Endothelial cell of umbilical vein (primary cell): ENCODE measurements around the gene YAP1. TPM values are rescaled to one million over a fixed set of nuclear protein-coding genes. Genes with fewer than 3 reads are reported as not detected.

Experiments
- BruUV-seq: library from RNA; stranded (reverse); fragments of 400-500 nt; replicated peaks from 2 replicates; lab custom pipeline; 2021; lab: Mats Ljungman, UMichigan
- CTCF ChIA-PET: fragments of 300-600, 350-600 bp; sonication (Branson Sonifier 250); formaldehyde crosslinking; loops from one replicate; lab custom pipeline; 2021; ENCODE audit warnings: antibody characterized with exemption, inconsistent platforms; lab: Charles Lee
- POLR2A ChIA-PET: fragments of 300-600, 350-600 bp; sonication (Branson Sonifier 250); formaldehyde crosslinking; loops from one replicate; lab custom pipeline; 2021; ENCODE audit warnings: antibody characterized with exemption, inconsistent platforms; lab: Charles Lee
- DNase-seq: peaks from one replicate; pipeline ENCODE4 v3.0.0-alpha.2; 2011; ENCODE audit warnings: low read depth, low spot score
- FAIRE-seq: peaks from 2 replicates; lab custom pipeline; 2011; peaks lifted over from hg19 to GRCh38; lab: Jason Lieb, UNC
- H2AFZ ChIP-seq: 2 replicates; pipeline ENCODE4 v1.6.0; 2012; ENCODE audit warnings: low read depth, low read length, control low read depth, inconsistent platforms
- H3K27ac ChIP-seq: 2 replicates; pipeline ENCODE4 v1.5.1; 2011; ENCODE audit warnings: low read depth, mild to moderate bottlenecking, control low read depth, low read length, moderate library complexity; ENCODE audit not compliant: insufficient read depth
- H3K27me3 ChIP-seq, 2 experiments: 2 replicates each; pipeline versions ENCODE4 v1.6.0 to v1.6.1; 2011; ENCODE audit warnings: low read length in 2 of 2, mixed read lengths in 1 of 2; ENCODE audit not compliant: control insufficient read depth in 2 of 2, insufficient read depth in 2 of 2
- H3K36me3 ChIP-seq, 2 experiments: 2 replicates in 1 of 2; 3 replicates in 1 of 2; pipeline ENCODE4 v1.5.1; 2011; ENCODE audit warnings: low read length in 2 of 2, mild to moderate bottlenecking in 1 of 2, moderate library complexity in 1 of 2; ENCODE audit not compliant: control insufficient read depth in 2 of 2, insufficient read depth in 2 of 2; ENCODE audit errors: extremely low read depth in 1 of 2
- H3K4me1 ChIP-seq: 3 replicates; pipeline ENCODE4 v1.5.1; 2011; ENCODE audit warnings: mild to moderate bottlenecking, low read length; ENCODE audit not compliant: control insufficient read depth, insufficient read depth; ENCODE audit errors: extremely low read depth
- H3K4me2 ChIP-seq: 2 replicates; pipeline ENCODE4 v1.6.1; 2011; ENCODE audit warnings: low read length, control low read depth, mixed read lengths; ENCODE audit not compliant: insufficient read depth
- H3K4me3 ChIP-seq, 3 experiments: fragments of 200-600 bp in 1 of 3; sonication (generic), shearing (Covaris generic) in 1 of 3; replicated peaks in 1 of 3; 2 replicates each; pipeline ENCODE4 v1.5.1; 2011 to 2016; ENCODE audit warnings: control low read depth in 3 of 3, low read length in 3 of 3, mild to moderate bottlenecking in 2 of 3, inconsistent platforms in 1 of 3, low read depth in 1 of 3, moderate library complexity in 1 of 3; ENCODE audit not compliant: insufficient read depth in 1 of 3
- H3K79me2 ChIP-seq: 2 replicates; pipeline ENCODE4 v1.6.0; 2012; ENCODE audit warnings: low read length, inconsistent platforms; ENCODE audit not compliant: control insufficient read depth, insufficient read depth
- H3K9ac ChIP-seq: replicated peaks from 2 replicates; pipeline ENCODE3; 2011; ENCODE audit warnings: low read length, control low read depth; ENCODE audit not compliant: insufficient read depth; ENCODE audit errors: extremely low read depth
- H3K9me1 ChIP-seq: replicated peaks from 3 replicates; pipeline ENCODE4 v1.6.0; 2011; ENCODE audit warnings: mild to moderate bottlenecking, low read length; ENCODE audit not compliant: control insufficient read depth, insufficient read depth; ENCODE audit errors: extremely low read depth
- H3K9me3 ChIP-seq: replicated peaks from 2 replicates; pipeline ENCODE4 v1.5.1; 2012; ENCODE audit warnings: low read length, inconsistent platforms; ENCODE audit not compliant: control insufficient read depth, insufficient read depth
- H4K20me1 ChIP-seq: replicated peaks from 2 replicates; pipeline ENCODE3; 2011; ENCODE audit warnings: mild to moderate bottlenecking, low read length; ENCODE audit not compliant: control insufficient read depth, insufficient read depth; ENCODE audit errors: extremely low read depth
- EZH2 ChIP-seq: IDR thresholded peaks from 2 replicates; pipeline ENCODE4 v1.6.1; 2012; ENCODE audit warnings: borderline replicate concordance, low read depth, mild to moderate bottlenecking, moderate library complexity, low read length, inconsistent platforms; ENCODE audit not compliant: severe bottlenecking
- FOS ChIP-seq: IDR thresholded peaks from 2 replicates; pipeline ENCODE4 v1.6.1; 2011; ENCODE audit warnings: mild to moderate bottlenecking, low read length, moderate library complexity, borderline replicate concordance; ENCODE audit not compliant: insufficient read depth
- GATA2 ChIP-seq: IDR thresholded peaks from 2 replicates; pipeline ENCODE4 v1.7.0; 2011; ENCODE audit warnings: low read depth, mild to moderate bottlenecking, moderate library complexity, mixed read lengths, low read length; ENCODE audit not compliant: insufficient read length, insufficient read depth
- JUN ChIP-seq: IDR thresholded peaks from 2 replicates; pipeline ENCODE4 v1.6.1; 2011; ENCODE audit warnings: borderline replicate concordance, low read depth; ENCODE audit not compliant: insufficient read length, insufficient read depth
- MYC ChIP-seq: IDR thresholded peaks from one replicate; pipeline ENCODE4 v1.6.1; 2011; ENCODE audit warnings: mild to moderate bottlenecking, low read depth, low read length
- POLR2A ChIP-seq: IDR thresholded peaks from 2 replicates; pipeline ENCODE4 v1.6.1; 2012; ENCODE audit warnings: low read depth, mild to moderate bottlenecking, control low read depth, low read length
- POLR2AphosphoS5 ChIP-seq: IDR thresholded peaks from 2 replicates; pipeline ENCODE4 v1.6.1; 2012; ENCODE audit warnings: low read depth, mild to moderate bottlenecking, control low read depth, low read length, moderate library complexity; ENCODE audit not compliant: insufficient read depth
- dilution Hi-C: fragments of 300-500 bp; cut with MboI; formaldehyde crosslinking; loops from one replicate; pipeline ENCODE4 v1.15.0; 2019; ENCODE audit warnings: low sequenced_read_pairs; ENCODE audit not compliant: extremely low pct_ligation_motif_present
- intact Hi-C: fragments of 100-400 bp; cut with micrococcal nuclease; formaldehyde crosslinking; loops from one replicate; pipeline ENCODE4 v1.10.0; 2022
- polyA plus RNA-seq, 4 experiments: library from polyadenylated mRNA; depleted of rRNA in 3 of 4; stranded (reverse) in 3 of 4; unstranded in 1 of 4; fragments of >200 nt; gene quantifications; 2 replicates each; pipeline versions ENCODE4 v1.2.1 to v1.2.3, GENCODE V29; 2011 to 2012; ENCODE audit warnings: missing spikeins in 1 of 4
- total RNA-seq: library from RNA; stranded (reverse); gene quantifications from 2 replicates; pipeline ENCODE4 v1.2.3, GENCODE V29; 2021
- TF ChIP-seq, protein P1 (sequence below), 2 donors: IDR thresholded peaks; 1 replicate in 1 of 2; 2 replicates in 1 of 2; pipeline ENCODE4 v1.5.1; 2011; ENCODE audit warnings: low read length in 2 of 2, mild to moderate bottlenecking in 2 of 2, moderate library complexity in 2 of 2, control low read depth in 1 of 2, inconsistent platforms in 1 of 2, low read depth in 1 of 2; ENCODE audit not compliant: insufficient read depth in 1 of 2; ENCODE audit errors: extremely low read depth in 1 of 2
- TF ChIP-seq, protein P2 (sequence below): IDR thresholded peaks from 2 replicates; pipeline ENCODE4 v1.6.1; 2011; ENCODE audit not compliant: insufficient read depth, insufficient read length

Gene YAP1
- total and polyA plus RNA-seq, 2 donors (not counting 3 experiments of a cell fraction or from before 2014, with no cell fraction given) = 32.6 to 48.9 TPM

DNA sequence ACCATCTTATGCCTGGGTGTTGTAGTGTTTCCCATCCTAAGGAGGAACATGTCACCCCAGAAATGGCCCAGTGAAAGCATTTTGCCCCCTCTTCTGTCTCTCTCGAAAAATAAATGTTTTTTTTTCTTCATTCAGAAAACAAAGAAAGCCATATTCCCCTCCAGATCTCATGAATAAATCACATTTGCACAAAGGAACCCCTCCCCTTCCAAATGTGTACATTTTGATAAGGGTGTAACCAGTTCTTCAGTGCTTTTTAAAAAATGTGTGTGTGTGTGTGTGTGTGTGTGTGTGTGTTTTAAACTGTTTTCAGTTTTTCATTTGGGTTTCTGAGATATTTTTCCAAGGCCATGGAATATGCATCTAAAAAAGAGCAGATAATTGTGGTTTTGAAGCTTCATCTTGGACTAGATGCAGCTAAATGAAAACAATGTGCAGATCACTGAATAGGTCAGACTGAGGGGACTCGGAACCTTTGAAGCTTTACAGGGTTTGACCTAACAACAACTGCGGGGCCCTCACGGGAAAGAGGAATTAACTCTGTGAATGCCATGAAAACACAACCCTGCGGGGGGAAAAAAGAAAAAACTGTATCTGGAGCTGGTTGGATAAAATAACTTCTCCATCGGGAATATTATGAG, 76.4 kb downstream of the YAP1 start:
- dilution Hi-C loops = no loop called here
- no peaks in the 10 kb centered on the region for H3K27me3 ChIP-seq
- no peaks in the 10 kb centered on the region for H4K20me1 ChIP-seq
- DNase-seq (no peak), FAIRE-seq (no peak)
- no peaks in the 10 kb centered on the region for H3K9me3 ChIP-seq
- no peak overlapping the region for H3K9ac ChIP-seq
- no peaks in the 10 kb centered on the region for H3K4me1 ChIP-seq
- BruUV-seq = no TSS peak
- TF ChIP-seq EZH2 (no peak), POLR2AphosphoS5 (no peak), POLR2A (no peak), FOS (no peak), MYC (no peak), GATA2 (no peak), JUN (no peak)
- TF ChIP-seq, protein P1, sequence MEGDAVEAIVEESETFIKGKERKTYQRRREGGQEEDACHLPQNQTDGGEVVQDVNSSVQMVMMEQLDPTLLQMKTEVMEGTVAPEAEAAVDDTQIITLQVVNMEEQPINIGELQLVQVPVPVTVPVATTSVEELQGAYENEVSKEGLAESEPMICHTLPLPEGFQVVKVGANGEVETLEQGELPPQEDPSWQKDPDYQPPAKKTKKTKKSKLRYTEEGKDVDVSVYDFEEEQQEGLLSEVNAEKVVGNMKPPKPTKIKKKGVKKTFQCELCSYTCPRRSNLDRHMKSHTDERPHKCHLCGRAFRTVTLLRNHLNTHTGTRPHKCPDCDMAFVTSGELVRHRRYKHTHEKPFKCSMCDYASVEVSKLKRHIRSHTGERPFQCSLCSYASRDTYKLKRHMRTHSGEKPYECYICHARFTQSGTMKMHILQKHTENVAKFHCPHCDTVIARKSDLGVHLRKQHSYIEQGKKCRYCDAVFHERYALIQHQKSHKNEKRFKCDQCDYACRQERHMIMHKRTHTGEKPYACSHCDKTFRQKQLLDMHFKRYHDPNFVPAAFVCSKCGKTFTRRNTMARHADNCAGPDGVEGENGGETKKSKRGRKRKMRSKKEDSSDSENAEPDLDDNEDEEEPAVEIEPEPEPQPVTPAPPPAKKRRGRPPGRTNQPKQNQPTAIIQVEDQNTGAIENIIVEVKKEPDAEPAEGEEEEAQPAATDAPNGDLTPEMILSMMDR (IDR thresholded peaks at IDR 0.05; ENCODE audit: extremely low read depth in 1 of 2, insufficient read depth in 1 of 2, low read depth in 1 of 2, low read length in 2 of 2) = no peak
- TF ChIP-seq, protein P2, sequence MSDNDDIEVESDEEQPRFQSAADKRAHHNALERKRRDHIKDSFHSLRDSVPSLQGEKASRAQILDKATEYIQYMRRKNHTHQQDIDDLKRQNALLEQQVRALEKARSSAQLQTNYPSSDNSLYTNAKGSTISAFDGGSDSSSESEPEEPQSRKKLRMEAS = no peak
- no peak overlapping the region for H2AFZ ChIP-seq
- H3K4me2 ChIP-seq = no peak overlapping the region
- H3K36me3 ChIP-seq = no peaks in the 10 kb centered on the region
- no peaks in the 10 kb centered on the region for H3K9me1 ChIP-seq
- CTCF ChIA-PET = interaction anchor here (0.8 to 3.1 kb wide), 2 partner anchors 9 to 179 kb away, joined by 3 to 9 read pairs; no protein-coding TSS in a partner anchor
- H3K4me3 ChIP-seq = no peak overlapping the region
- H3K27ac ChIP-seq = no peak overlapping the region
- POLR2A ChIA-PET = interaction anchor here (0.6 kb wide), 1 partner anchor 16 kb away, joined by 3 read pairs; no protein-coding TSS in a partner anchor
- intact Hi-C loops = no loop called here
- no peaks in the 10 kb centered on the region for H3K79me2 ChIP-seq
